Gastroesophageal sphincter (tissue), 4 donors: Measurements from ENCODE around the gene PAXIP1. TPM values are rescaled to one million over a fixed set of nuclear protein-coding genes. Genes with fewer than 3 reads are reported as not detected.
A peak's percentile ranks its signal among the peaks of the same experiment; 100 is the strongest.
"Not testable (repeated sequence)": the region's sequence is repeated elsewhere in the genome, so short reads cannot be mapped to it uniquely, and the experiment has no call there.

Experiments used
- ATAC-seq: fragments of 150-250 bp; one replicate; pipeline ENCODE4 v1.9.1; 2016; ENCODE audit warnings: mild to moderate bottlenecking, moderate library complexity
- H3K27ac ChIP-seq, 4 donors: fragments of 200-600 bp; sonication (generic) in 3 of 4; 1 replicate in 3 of 4; 2 replicates in 1 of 4; pipeline ENCODE4 v1.5.1; 2016 to 2019
- H3K27me3 ChIP-seq: fragments of 200-600 bp; sonication (generic); one replicate; pipeline ENCODE4 v1.5.1; 2019
- H3K36me3 ChIP-seq, 2 donors: fragments of 200-600 bp; sonication (generic); one replicate each; pipeline ENCODE4 v1.5.1; 2019; ENCODE audit warnings: control low read depth in 1 of 2
- H3K4me1 ChIP-seq, 3 donors: fragments of 200-600 bp; sonication (generic); 1 replicate in 2 of 3; 2 replicates in 1 of 3; pipeline ENCODE4 v1.5.1; 2016 to 2019; ENCODE audit warnings: control low read depth in 2 of 3
- H3K4me3 ChIP-seq, 2 donors: fragments of 200-600 bp; sonication (generic); one replicate each; pipeline ENCODE4 v1.5.1; 2019; ENCODE audit warnings: mild to moderate bottlenecking in 1 of 2, moderate library complexity in 1 of 2
- H3K9me3 ChIP-seq, 3 donors: fragments of 200-600 bp; sonication (generic); one replicate each; pipeline ENCODE4 v1.5.1; 2017 to 2019; ENCODE audit warnings: control low read depth in 2 of 3
- CTCF ChIP-seq, 4 experiments: fragments of 200-600 bp in 2 of 4; fragments of 450-650 bp in 2 of 4; sonication (generic) in 1 of 4; IDR thresholded peaks; one replicate each; pipeline ENCODE4 v1.5.1; 2017 to 2019; ENCODE audit warnings: antibody characterized with exemption in 4 of 4, mild to moderate bottlenecking in 2 of 4, moderate library complexity in 2 of 4
- EP300 ChIP-seq: sonication (generic); formaldehyde crosslinking; IDR thresholded peaks from one replicate; pipeline ENCODE4 v1.6.1; 2017; ENCODE audit warnings: antibody characterized with exemption, mild to moderate bottlenecking
- POLR2A ChIP-seq, 2 donors: fragments of 450-650 bp; IDR thresholded peaks; one replicate each; pipeline ENCODE4 v1.6.1; 2017; ENCODE audit warnings: antibody characterized with exemption in 2 of 2, mild to moderate bottlenecking in 2 of 2, moderate library complexity in 1 of 2
- POLR2AphosphoS5 ChIP-seq: sonication (generic); formaldehyde crosslinking; IDR thresholded peaks from one replicate; pipeline ENCODE4 v1.6.1; 2017; ENCODE audit warnings: antibody characterized with exemption
- WGBS, 2 donors: methylation state at CpG; one replicate each; pipeline ENCODE4 v1.1.5; 2018; ENCODE audit warnings: low coverage in 1 of 2; 5-methylcytosine and 5-hydroxymethylcytosine counted together
- total RNA-seq, 4 donors: library from RNA; depleted of rRNA; stranded (reverse); fragments of >200 nt; gene quantifications; one replicate each; pipeline ENCODE4 v1.1.0, GENCODE V29; 2016

PAXIP1 gene
- total RNA-seq, result 10 to 100 TPM in 3 of 4 donors, 1 to 10 TPM in 1; 8.1 to 14.3 (median 10.6) TPM

DNA sequence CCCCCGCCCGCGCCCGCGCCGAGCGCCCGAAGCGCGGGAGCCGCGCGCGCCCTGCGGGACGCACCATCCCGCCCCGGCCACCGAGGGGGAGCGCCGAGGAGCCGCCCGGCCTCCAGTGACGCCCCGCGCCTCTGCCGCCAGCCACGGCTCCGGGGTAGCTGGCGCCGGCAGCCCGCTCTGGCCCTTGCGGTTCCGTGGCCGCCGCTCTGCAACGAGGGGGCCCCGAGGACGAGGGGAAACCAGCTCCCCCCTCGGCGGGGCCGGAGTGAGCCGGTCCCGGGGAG, at the start of gene PAXIP1:
Gene PAXIP1, minus strand, starts transcription at position 33 of the 284 bp plus-strand sequence. CDS start 195 bp downstream, outside the sequence.
- WGBS, 2 donors, result no CpG with 5 or more reads among the region's 44 CpGs
- TF ChIP-seq CTCF (IDR thresholded peaks at IDR 0.05), result peak in 2 of 4 experiments; percentile 33 to 52
- TF ChIP-seq POLR2AphosphoS5, result no peak
- H3K36me3 ChIP-seq, result peaks cover 0 to 20% of the 10 kb centered on the region in 2 donors

GRCh38 chr7:155051355-155051754, 48.4 kb upstream of the PAXIP1 start:
- Histone ChIP-seq H3K9me3 (no peaks in the 10 kb centered on the region), H3K4me3 (no peak overlapping the region), H3K27ac (no peak overlapping the region), H3K36me3 (no peaks in the 10 kb centered on the region), H3K27me3 (no peaks in the 10 kb centered on the region), H3K4me1 (no peaks in the 10 kb centered on the region)
- no peak for TF ChIP-seq POLR2A (IDR thresholded peaks at IDR 0.05)
- no peak for TF ChIP-seq EP300
- no peak for TF ChIP-seq POLR2AphosphoS5
- TF ChIP-seq CTCF (IDR thresholded peaks at IDR 0.05), result no peak
- no peak for ATAC-seq
- WGBS, 2 donors, result 91 to 92% methylated on average over 2 of the region's 4 CpGs

More for the DNA sequence above, at the start of gene PAXIP1:
- Histone ChIP-seq H3K27me3 (no peaks in the 10 kb centered on the region), H3K9me3 (no peaks in the 10 kb centered on the region), H3K27ac (peak within 1 kb of the TSS; percentile 48 to 94 (median 90)), H3K4me3 (peak within 1 kb of the TSS; percentile 71 to 99), H3K4me1 (peaks cover 0 to 32% (median 0%) of the 10 kb centered on the region in 3 donors)
- peak; percentile 79 for ATAC-seq

GRCh38 chr7:155048006-155048405, 45.1 kb upstream of the PAXIP1 start:
- Histone ChIP-seq H3K9me3 (peaks cover 0 to 2% (median 0%) of the 10 kb centered on the region in 3 donors), H3K27ac (no peak overlapping the region), H3K4me1 (no peaks in the 10 kb centered on the region), H3K27me3 (peaks cover 2% of the 10 kb centered on the region), H3K4me3 (no peak overlapping the region), H3K36me3 (no peaks in the 10 kb centered on the region)
- 7 to 53% methylated on average over 2 to 4 of the region's 4 CpGs for WGBS, 2 donors
- ATAC-seq, result no peak
- no peak for TF ChIP-seq CTCF (IDR thresholded peaks at IDR 0.05)
- TF ChIP-seq POLR2AphosphoS5, result no peak
- no peak for TF ChIP-seq EP300
- no peak for TF ChIP-seq POLR2A (IDR thresholded peaks at IDR 0.05)

GRCh38 chr7:155043756-155044155, 40.8 kb upstream of the PAXIP1 start:
- 33 to 54% methylated on average over 4 of the region's 4 CpGs for WGBS, 2 donors
- no peak for ATAC-seq

GRCh38 chr7:155038335-155038734, 35.4 kb upstream of the PAXIP1 start:
- no peak for ATAC-seq
- no peak overlapping the region for H3K4me3 ChIP-seq
- H3K27me3 ChIP-seq, result peaks cover 43% of the 10 kb centered on the region
- TF ChIP-seq POLR2A (IDR thresholded peaks at IDR 0.05) (no peak), CTCF (IDR thresholded peaks at IDR 0.05) (no peak), EP300 (no peak), POLR2AphosphoS5 (no peak)
- H3K9me3 ChIP-seq, result peaks cover 0 to 7% (median 0%) of the 10 kb centered on the region in 3 donors
- no peak overlapping the region for H3K27ac ChIP-seq
- H3K4me1 ChIP-seq, result no peaks in the 10 kb centered on the region
- H3K36me3 ChIP-seq, result no peaks in the 10 kb centered on the region
- WGBS, 2 donors, result 80 to 100% methylated on average over 2 to 4 of the region's 4 CpGs

More at GRCh38 chr7:155043756-155044155, 40.8 kb upstream of the PAXIP1 start:
- H3K27me3 ChIP-seq, result peaks cover 33% of the 10 kb centered on the region
- H3K36me3 ChIP-seq, result no peaks in the 10 kb centered on the region
- no peak overlapping the region for H3K27ac ChIP-seq
- no peak for TF ChIP-seq POLR2A (IDR thresholded peaks at IDR 0.05)
- no peak for TF ChIP-seq POLR2AphosphoS5
- peaks cover 0 to 7% (median 0%) of the 10 kb centered on the region in 3 donors for H3K9me3 ChIP-seq
- no peaks in the 10 kb centered on the region for H3K4me1 ChIP-seq
- H3K4me3 ChIP-seq, result no peak overlapping the region

DNA sequence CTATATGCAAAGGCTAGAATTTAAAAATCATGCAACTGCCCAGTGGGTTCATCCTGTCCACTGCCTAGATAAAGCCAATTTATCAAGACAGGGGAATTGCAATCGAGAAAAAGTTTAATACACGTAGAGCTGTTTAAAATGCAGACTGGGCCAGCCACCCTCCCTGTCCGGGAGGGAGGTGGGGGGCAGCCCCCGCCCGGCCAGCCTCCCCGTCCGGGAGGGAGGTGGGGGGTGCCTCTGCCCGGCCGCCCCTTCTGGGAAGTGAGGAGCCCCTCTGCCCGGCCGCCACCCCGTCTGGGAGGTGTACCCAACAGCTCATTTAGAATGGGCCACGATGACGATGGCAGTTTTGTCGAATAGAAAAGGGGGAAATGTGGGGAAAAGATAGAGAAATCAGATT, 31.6 kb upstream of the PAXIP1 start:
- not testable (repeated sequence) for ATAC-seq, H3K4me1 ChIP-seq, H3K36me3 ChIP-seq, H3K9me3 ChIP-seq, H3K27ac ChIP-seq, H3K4me3 ChIP-seq
- 60 to 77% methylated on average over 1 to 9 of the region's 15 CpGs for WGBS, 2 donors
- peaks cover 17% of the 10 kb centered on the region for H3K27me3 ChIP-seq
